CD14-positive monocyte (primary cell): ENCODE measurements around the gene TMEM238. TPM values are rescaled to one million over a fixed set of nuclear protein-coding genes. Genes with fewer than 3 reads are reported as not detected.
"Not testable (repeated sequence)": the region's sequence is repeated elsewhere in the genome, so short reads cannot be mapped to it uniquely, and the experiment has no call there.

ENCODE experiments used
- DNase-seq, 3 donors: peaks; one replicate each; pipeline ENCODE4 v3.0.0-alpha.2; 2011 to 2022
- H2AFZ ChIP-seq: 2 replicates; pipeline ENCODE4 v1.6.0; 2012; ENCODE audit warnings: mild to moderate bottlenecking, low read depth, low read length, inconsistent platforms; ENCODE audit not compliant: insufficient read depth, poor library complexity, severe bottlenecking
- H3K27ac ChIP-seq, 2 donors: 1 replicate in 1 of 2; 2 replicates in 1 of 2; pipeline ENCODE4 v1.5.1; 2012 to 2013; ENCODE audit warnings: low read length in 2 of 2, control low read depth in 1 of 2, inconsistent platforms in 1 of 2, low read depth in 1 of 2, mild to moderate bottlenecking in 1 of 2
- H3K27me3 ChIP-seq, 2 donors: one replicate each; pipeline versions ENCODE4 v1.6.0 to v1.6.1; 2011 to 2013; ENCODE audit warnings: low read length in 2 of 2; ENCODE audit not compliant: control insufficient read depth in 2 of 2, insufficient read depth in 2 of 2
- H3K36me3 ChIP-seq, 2 donors: replicated peaks in 1 of 2; 1 replicate in 1 of 2; 2 replicates in 1 of 2; pipeline versions ENCODE4 v1.5.1 to v1.6.1; 2012 to 2013; ENCODE audit warnings: low read length in 2 of 2, control low read depth in 1 of 2, inconsistent platforms in 1 of 2, mild to moderate bottlenecking in 1 of 2; ENCODE audit not compliant: insufficient read depth in 2 of 2, control insufficient read depth in 1 of 2
- H3K4me1 ChIP-seq, 2 donors: 1 replicate in 1 of 2; 2 replicates in 1 of 2; pipeline versions ENCODE4 v1.5.1 to v1.6.1; 2012 to 2013; ENCODE audit warnings: low read length in 2 of 2, control low read depth in 1 of 2, inconsistent platforms in 1 of 2, mild to moderate bottlenecking in 1 of 2, moderate library complexity in 1 of 2; ENCODE audit not compliant: insufficient read depth in 2 of 2, control insufficient read depth in 1 of 2
- H3K4me2 ChIP-seq: replicated peaks from 2 replicates; pipeline ENCODE3; 2012; ENCODE audit warnings: low read length, moderate library complexity, mild to moderate bottlenecking; ENCODE audit not compliant: poor library complexity, severe bottlenecking; ENCODE audit errors: extremely low read depth
- H3K4me3 ChIP-seq, 3 experiments: fragments of 200-600 bp in 1 of 3; sonication (generic) in 1 of 3; replicated peaks in 1 of 3; 1 replicate in 2 of 3; 2 replicates in 1 of 3; pipeline ENCODE4 v1.5.1; 2011 to 2013; ENCODE audit warnings: low read length in 3 of 3, mild to moderate bottlenecking in 3 of 3, control low read depth in 2 of 3, low read depth in 2 of 3, inconsistent platforms in 1 of 3, moderate library complexity in 1 of 3
- H3K79me2 ChIP-seq: 2 replicates; pipeline ENCODE4 v1.6.0; 2012; ENCODE audit warnings: mild to moderate bottlenecking, control low read depth, inconsistent platforms, low read length, moderate library complexity; ENCODE audit not compliant: insufficient read depth
- H3K9ac ChIP-seq: 2 replicates; pipeline ENCODE4 v1.6.0; 2017; ENCODE audit warnings: low read length, mild to moderate bottlenecking; ENCODE audit not compliant: insufficient read depth, poor library complexity, severe bottlenecking
- H3K9me3 ChIP-seq, 2 donors: replicated peaks in 1 of 2; 1 replicate in 1 of 2; 2 replicates in 1 of 2; pipeline versions ENCODE4 v1.5.1 to v1.6.1; 2012 to 2013; ENCODE audit warnings: low read length in 2 of 2, control low read depth in 1 of 2; ENCODE audit not compliant: control insufficient read depth in 1 of 2, insufficient read depth in 1 of 2
- H4K20me1 ChIP-seq: 2 replicates; pipeline ENCODE4 v1.6.0; 2012; ENCODE audit warnings: mild to moderate bottlenecking, low read length, control low read depth, moderate library complexity; ENCODE audit not compliant: insufficient read depth
- H3K27ac Mint-ChIP-seq, 7 donors: one replicate each; pipeline ENCODE4 v1.8.0; 2020; ENCODE audit warnings: mild to moderate bottlenecking in 7 of 7, mixed read lengths in 7 of 7, moderate library complexity in 6 of 7, inconsistent platforms in 2 of 7
- H3K27me3 Mint-ChIP-seq, 3 donors: one replicate each; pipeline ENCODE4 v1.8.0; 2021 to 2022; ENCODE audit warnings: low read depth in 3 of 3, mild to moderate bottlenecking in 3 of 3, mixed read lengths in 3 of 3, moderate library complexity in 3 of 3, inconsistent platforms in 1 of 3
- H3K36me3 Mint-ChIP-seq, 2 donors: one replicate each; pipeline ENCODE4 v1.8.0; 2020; ENCODE audit warnings: mixed read lengths in 2 of 2, inconsistent platforms in 1 of 2, mild to moderate bottlenecking in 1 of 2
- H3K4me1 Mint-ChIP-seq: one replicate; pipeline ENCODE4 v1.8.0; 2020; ENCODE audit warnings: mild to moderate bottlenecking, mixed read lengths
- H3K4me3 Mint-ChIP-seq, 2 donors: one replicate each; pipeline ENCODE4 v1.8.0; 2020; ENCODE audit warnings: mild to moderate bottlenecking in 2 of 2, mixed read lengths in 2 of 2, moderate library complexity in 1 of 2
- H3K9me3 Mint-ChIP-seq, 7 donors: one replicate each; pipeline ENCODE4 v1.8.0; 2020 to 2022; ENCODE audit warnings: mixed read lengths in 7 of 7, mild to moderate bottlenecking in 6 of 7, moderate library complexity in 6 of 7, inconsistent platforms in 2 of 7
- WGBS: methylation state at CpG from one replicate; pipeline ENCODE4 v1.1.5; 2013; ENCODE audit warnings: missing lambda C conversion rate; ENCODE audit not compliant: insufficient coverage; 5-methylcytosine and 5-hydroxymethylcytosine counted together
- intact Hi-C, 2 donors: fragments of 100-400 bp; cut with micrococcal nuclease; formaldehyde crosslinking; loops; one replicate each; pipeline versions ENCODE4 v1.15.0 to v1.15.1; 2023
- polyA plus RNA-seq, 3 donors: library from polyadenylated mRNA; depleted of rRNA in 1 of 3; unstranded in 2 of 3; stranded (reverse) in 1 of 3; fragments of 300-500 nt in 2 of 3; fragments of >200 nt in 1 of 3; fragmentation: Illumina TruSeq in 2 of 3; gene quantifications; 1 replicate in 2 of 3; 2 replicates in 1 of 3; pipeline ENCODE4 v1.2.3, GENCODE V29; 2012 to 2021
- TF ChIP-seq, protein P1 (sequence below): fragments of 200-600 bp; IDR thresholded peaks from one replicate; pipeline ENCODE4 v1.8.0; 2022; ENCODE audit warnings: antibody characterized with exemption, mild to moderate bottlenecking

Gene TMEM238
- polyA plus RNA-seq, 3 donors: not detected

- Histone ChIP-seq H3K36me3 (peaks cover 28 to 39% of the 10 kb centered on the region in 2 donors), H2AFZ (no peak overlapping the region), H3K9me3 (no peaks in the 10 kb centered on the region), H3K4me3 (peak overlapping the region in 1 of 3 experiments; percentile 86), H3K9ac (no peak overlapping the region), H3K27ac (peak overlapping the region in 1 of 2 donors; percentile 96), H3K4me1 (peaks cover 22 to 41% of the 10 kb centered on the region in 2 donors), H3K4me2 (peak overlapping the region; percentile 81), H3K79me2 (peaks cover 63% of the 10 kb centered on the region), H3K27me3 (no peaks in the 10 kb centered on the region), H4K20me1 (peaks cover 29% of the 10 kb centered on the region)
- Mint-ChIP-seq H3K27me3 (peaks cover 1 to 5% (median 4%) of the 10 kb centered on the region in 3 donors), H3K4me1 (peaks cover 35% of the 10 kb centered on the region), H3K36me3 (peaks cover 42 to 55% of the 10 kb centered on the region in 2 donors), H3K27ac (peak overlapping the region in 6 of 7 donors; percentile 2 to 96 (median 80)), H3K9me3 (peaks cover 0 to 12% (median 2%) of the 10 kb centered on the region in 7 donors), H3K4me3 (peak overlapping the region; percentile 6 to 41)
- TF ChIP-seq, protein P1, sequence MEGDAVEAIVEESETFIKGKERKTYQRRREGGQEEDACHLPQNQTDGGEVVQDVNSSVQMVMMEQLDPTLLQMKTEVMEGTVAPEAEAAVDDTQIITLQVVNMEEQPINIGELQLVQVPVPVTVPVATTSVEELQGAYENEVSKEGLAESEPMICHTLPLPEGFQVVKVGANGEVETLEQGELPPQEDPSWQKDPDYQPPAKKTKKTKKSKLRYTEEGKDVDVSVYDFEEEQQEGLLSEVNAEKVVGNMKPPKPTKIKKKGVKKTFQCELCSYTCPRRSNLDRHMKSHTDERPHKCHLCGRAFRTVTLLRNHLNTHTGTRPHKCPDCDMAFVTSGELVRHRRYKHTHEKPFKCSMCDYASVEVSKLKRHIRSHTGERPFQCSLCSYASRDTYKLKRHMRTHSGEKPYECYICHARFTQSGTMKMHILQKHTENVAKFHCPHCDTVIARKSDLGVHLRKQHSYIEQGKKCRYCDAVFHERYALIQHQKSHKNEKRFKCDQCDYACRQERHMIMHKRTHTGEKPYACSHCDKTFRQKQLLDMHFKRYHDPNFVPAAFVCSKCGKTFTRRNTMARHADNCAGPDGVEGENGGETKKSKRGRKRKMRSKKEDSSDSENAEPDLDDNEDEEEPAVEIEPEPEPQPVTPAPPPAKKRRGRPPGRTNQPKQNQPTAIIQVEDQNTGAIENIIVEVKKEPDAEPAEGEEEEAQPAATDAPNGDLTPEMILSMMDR: no peak
- intact Hi-C loops: loop anchor here (2.0 to 10.0 kb wide), 2 partner anchors 19 to 199 kb away; partner anchors contain the start of genes ZNF524 (in 1 of the 2) and ZNF865 (in 1 of the 2)
- 88% methylated on average over 5 of the region's 5 CpGs for WGBS
- no peak for DNase-seq
Measured at GRCh38 chr19:55405638-55406037, 21.5 kb upstream of the TMEM238 start.

GRCh38 chr19:55402509-55402908, 18.4 kb upstream of the TMEM238 start:
- Histone ChIP-seq H3K9ac (no peak overlapping the region), H3K9me3 (no peaks in the 10 kb centered on the region), H4K20me1 (peaks cover 29% of the 10 kb centered on the region), H3K79me2 (peaks cover 75% of the 10 kb centered on the region), H3K27me3 (no peaks in the 10 kb centered on the region), H3K36me3 (peaks cover 31 to 44% of the 10 kb centered on the region in 2 donors), H3K4me2 (no peak overlapping the region), H3K4me3 (no peak overlapping the region), H3K4me1 (peaks cover 43 to 64% of the 10 kb centered on the region in 2 donors), H2AFZ (no peak overlapping the region), H3K27ac (peak overlapping the region in 1 of 2 donors; percentile 15)
- Mint-ChIP-seq H3K4me1 (peaks cover 61% of the 10 kb centered on the region), H3K27me3 (peaks cover 0 to 3% (median 2%) of the 10 kb centered on the region in 3 donors), H3K9me3 (peaks cover 0 to 2% (median 0%) of the 10 kb centered on the region in 7 donors), H3K36me3 (peaks cover 45 to 64% of the 10 kb centered on the region in 2 donors), H3K27ac (peak overlapping the region in 3 of 7 donors; percentile 30 to 78 (median 52)), H3K4me3 (no peak overlapping the region)
- TF ChIP-seq, protein P1: no peak
- intact Hi-C loops: loop anchor here in 1 of 2 donors (10.0 kb wide), 1 partner anchor 202 kb away; the partner anchor contains the start of genes ZNF524 and ZNF865
- no peak for DNase-seq
- WGBS: no CpG with 5 or more reads among the region's 2 CpGs

- Histone ChIP-seq H3K79me2 (peaks cover 64% of the 10 kb centered on the region), H4K20me1 (peaks cover 24% of the 10 kb centered on the region), H3K4me1 (peaks cover 38 to 54% of the 10 kb centered on the region in 2 donors), H3K36me3 (peaks cover 31 to 44% of the 10 kb centered on the region in 2 donors)
- not testable (repeated sequence) for DNase-seq, H3K4me3 ChIP-seq, H3K9ac ChIP-seq, H3K4me3 Mint-ChIP-seq, H3K27ac Mint-ChIP-seq, H3K27ac ChIP-seq, H3K9me3 Mint-ChIP-seq, H2AFZ ChIP-seq, H3K27me3 Mint-ChIP-seq, H3K9me3 ChIP-seq, H3K27me3 ChIP-seq, H3K4me2 ChIP-seq
- H3K36me3 Mint-ChIP-seq: peaks cover 44 to 60% of the 10 kb centered on the region in 2 donors
- H3K4me1 Mint-ChIP-seq: peaks cover 59% of the 10 kb centered on the region
- WGBS: 100% methylated on average over 2 of the region's 28 CpGs
- intact Hi-C loops: loop anchor here in 1 of 2 donors (10.0 kb wide), 1 partner anchor 203 kb away; the partner anchor contains the start of genes ZNF524 and ZNF865
Measured at GRCh38 chr19:55401390-55401789, 17.3 kb upstream of the TMEM238 start.
